Activated CD4-positive, alpha-beta memory T cell treated with anti-CD3 and anti-CD28 coated beads for 36 hours (primary cell): ENCODE results near the gene OR3A3. TPM values are rescaled to one million over a fixed set of nuclear protein-coding genes. Genes with fewer than 3 reads are reported as not detected.

Experiments used
- total RNA-seq, 2 experiments: library from RNA; stranded (reverse); gene quantifications; one replicate each; pipeline ENCODE4 v1.2.3, GENCODE V29; 2021

The OR3A3 gene
- total RNA-seq, 2 experiments from 2014 or later, result not detected

Other genes with a start within 250 kb of the OR3A3 start
- gene OR1A2, start 213.9 kb upstream of the OR3A3 start, total RNA-seq, result not detected
- gene OR1A1, start 203.7 kb upstream of the OR3A3 start, total RNA-seq, result not detected
- under 1 TPM in 1 of 2 experiments, not detected in 1; 0.26 TPM for gene OR3A1, start 113.0 kb upstream of the OR3A3 start, total RNA-seq
- 1 to 10 TPM; 2.4 to 2.7 TPM for gene OR3A2, start 25.1 kb upstream of the OR3A3 start, total RNA-seq
- not detected for gene OR1E1, start 13.0 kb upstream of the OR3A3 start, total RNA-seq
- not detected for gene OR1E2, start 22.5 kb downstream of the OR3A3 start, total RNA-seq
- gene SPATA22, start 60.4 kb downstream of the OR3A3 start, total RNA-seq, result not detected
- not detected for gene ASPA, start 64.6 kb downstream of the OR3A3 start, total RNA-seq
- gene TRPV3, start 146.4 kb downstream of the OR3A3 start, total RNA-seq, result under 1 TPM; 0.77 to 0.97 TPM
- gene TRPV1, start 198.0 kb downstream of the OR3A3 start, total RNA-seq, result 1 to 10 TPM; 2.9 to 3.0 TPM
- gene SHPK, start 224.9 kb downstream of the OR3A3 start, total RNA-seq, result 10 to 100 TPM; 12.3 to 12.4 TPM
- 10 to 100 TPM; 17.7 to 19.8 TPM for gene CTNS, start 225.4 kb downstream of the OR3A3 start, total RNA-seq